HepG2 (cell line): ENCODE results near the gene UBL3. TPM values are rescaled to one million over a fixed set of nuclear protein-coding genes. Genes with fewer than 3 reads are reported as not detected.

Experiments used
- ATAC-seq: fragments of 200-7000 bp; cut with Tn5 transposase; 3 replicates; pipeline ENCODE4 v1.9.1; 2020; ENCODE audit warnings: mild to moderate bottlenecking, moderate library complexity
- BruUV-seq: library from RNA; stranded (reverse); fragments of 400-500 nt; replicated peaks from 2 replicates; lab custom pipeline; 2021; lab: Mats Ljungman, UMichigan
- CTCF ChIA-PET: fragments of 300-600 bp; formaldehyde crosslinking; extraction: SDS; loops from one replicate; lab custom pipeline; 2021; ENCODE audit warnings: low total read pairs, inconsistent platforms, low intra/inter-chr PET ratio; lab: Yijun Ruan, JAX
- POLR2A ChIA-PET: fragments of 350-600 bp; sonication (Branson Sonifier 250); formaldehyde crosslinking; loops from one replicate; lab custom pipeline; 2020; ENCODE audit warnings: antibody characterized with exemption, inconsistent platforms; lab: Yijun Ruan, JAX
- DNase-seq: peaks from one replicate; pipeline ENCODE4 v3.0.0-alpha.2; 2015; ENCODE audit warnings: low spot score
- FAIRE-seq: peaks from 3 replicates; lab custom pipeline; 2011; peaks lifted over from hg19 to GRCh38; lab: Jason Lieb, UNC
- H2AFZ ChIP-seq: one replicate; pipeline ENCODE4 v1.6.1; 2011; ENCODE audit warnings: low read length, inconsistent platforms
- H3K27ac ChIP-seq: fragments of 300-600 bp; 3 replicates; pipeline ENCODE4 v1.8.0; 2011; ENCODE audit warnings: mixed run types, mild to moderate bottlenecking, mixed read lengths, low read length, inconsistent platforms; ENCODE audit not compliant: insufficient read depth; ENCODE audit errors: extremely low read length
- H3K27me3 ChIP-seq, 2 experiments: fragments of 200-600 bp in 1 of 2; 2 replicates in 1 of 2; 3 replicates in 1 of 2; pipeline versions ENCODE4 v1.6.0 to v1.8.0; 2011; ENCODE audit warnings: low read length in 2 of 2, mild to moderate bottlenecking in 2 of 2, moderate library complexity in 2 of 2, inconsistent platforms in 1 of 2; ENCODE audit not compliant: insufficient read depth in 2 of 2, control insufficient read depth in 1 of 2
- H3K36me3 ChIP-seq, 2 experiments: fragments of 200-600 bp in 1 of 2; replicated peaks in 1 of 2; 2 replicates in 1 of 2; 3 replicates in 1 of 2; pipeline versions ENCODE4 v1.5.1 to v1.8.0; 2011; ENCODE audit warnings: low read length in 2 of 2, inconsistent platforms in 1 of 2; ENCODE audit not compliant: insufficient read depth in 2 of 2, control insufficient read depth in 1 of 2
- H3K4me1 ChIP-seq: 2 replicates; pipeline ENCODE4 v1.5.1; 2012; ENCODE audit warnings: low read length, inconsistent platforms; ENCODE audit not compliant: insufficient read depth
- H3K4me2 ChIP-seq: 2 replicates; pipeline ENCODE4 v1.6.0; 2011; ENCODE audit warnings: low read depth, low read length, inconsistent platforms
- H3K4me3 ChIP-seq, 3 experiments: fragments of 200-600 bp in 1 of 3; sonication (generic), shearing (Covaris generic) in 1 of 3; replicated peaks in 1 of 3; 2 replicates each; pipeline ENCODE4 v1.5.1; 2011 to 2016; ENCODE audit warnings: low read length in 3 of 3, inconsistent platforms in 2 of 3, low read depth in 2 of 3, mild to moderate bottlenecking in 2 of 3, control low read depth in 1 of 3, mixed read lengths in 1 of 3; ENCODE audit not compliant: insufficient read depth in 1 of 3
- H3K79me2 ChIP-seq: one replicate; pipeline ENCODE4 v1.6.1; 2011; ENCODE audit warnings: low read length, inconsistent platforms; ENCODE audit not compliant: insufficient read depth
- H3K9ac ChIP-seq: 2 replicates; pipeline ENCODE4 v1.6.0; 2011; ENCODE audit warnings: mild to moderate bottlenecking, low read depth, low read length, inconsistent platforms; ENCODE audit not compliant: insufficient read depth
- H3K9me3 ChIP-seq: 2 replicates; pipeline ENCODE4 v1.5.1; 2012; ENCODE audit warnings: mild to moderate bottlenecking, low read length
- H4K20me1 ChIP-seq: 2 replicates; pipeline ENCODE4 v1.6.0; 2011; ENCODE audit warnings: inconsistent platforms, mild to moderate bottlenecking, low read length, moderate library complexity; ENCODE audit not compliant: insufficient read depth
- CEBPB ChIP-seq: IDR thresholded peaks from 2 replicates; pipeline ENCODE4 v1.6.1; 2011; ENCODE audit warnings: low read depth, low read length, improper control_type of control experiment, borderline replicate concordance
- GABPA ChIP-seq, 2 experiments: IDR thresholded peaks; 2 replicates each; pipeline ENCODE4 v1.6.1; 2011 to 2016; ENCODE audit warnings: low read depth in 2 of 2, low read length in 1 of 2, missing biosample characterization in 1 of 2, missing genetic modification characterization in 1 of 2
- KMT2B ChIP-seq: IDR thresholded peaks from 2 replicates; pipeline ENCODE4 v1.6.1; 2016; ENCODE audit warnings: missing genetic modification reagents, missing compliant biosample characterization
- MIER3 ChIP-seq: IDR thresholded peaks from 2 replicates; pipeline ENCODE4 v1.6.1; 2016; ENCODE audit warnings: missing compliant biosample characterization, borderline replicate concordance
- NFE2 ChIP-seq: sonication (generic); formaldehyde crosslinking; IDR thresholded peaks from 2 replicates; pipeline ENCODE4 v1.4.0; 2020; ENCODE audit warnings: missing genetic modification reagents
- SNAPC2 ChIP-seq: sonication (generic); formaldehyde crosslinking; IDR thresholded peaks from 2 replicates; pipeline ENCODE4 v1.8.1; 2022; ENCODE audit warnings: mild to moderate bottlenecking, missing genetic modification reagents
- ZC3H4 ChIP-seq: sonication (generic); formaldehyde crosslinking; IDR thresholded peaks from 2 replicates; pipeline ENCODE4 v1.4.0; 2020; ENCODE audit warnings: missing genetic modification reagents, borderline replicate concordance
- ZFP41 ChIP-seq: sonication (generic); formaldehyde crosslinking; IDR thresholded peaks from 2 replicates; pipeline ENCODE4 v1.4.0; 2020; ENCODE audit warnings: mild to moderate bottlenecking, missing genetic modification reagents, borderline replicate concordance
- ZNF570 ChIP-seq: sonication (generic); formaldehyde crosslinking; IDR thresholded peaks from 2 replicates; pipeline ENCODE4 v1.4.0; 2020; ENCODE audit warnings: mild to moderate bottlenecking, missing genetic modification reagents, borderline replicate concordance
- ZSCAN29 ChIP-seq: sonication (generic); formaldehyde crosslinking; conservative IDR thresholded peaks from 2 replicates; pipeline ENCODE4 v1.4.0; 2020; ENCODE audit warnings: mild to moderate bottlenecking, missing genetic modification reagents
- WGBS: methylation state at CpG from one replicate; pipeline ENCODE4 v1.1.6; 2017; ENCODE audit warnings: low lambda C conversion rate; 5-methylcytosine and 5-hydroxymethylcytosine counted together
- in situ Hi-C: cut with HindIII; loops from 2 replicates; pipeline ENCODE4 v1.10.0; 2017; ENCODE audit warnings: low pct_unique_long_range_greater_than_20kb; ENCODE audit not compliant: extremely low pct_ligation_motif_present
- intact Hi-C: fragments of 100-400 bp; cut with micrococcal nuclease; formaldehyde crosslinking; loops from one replicate; pipeline ENCODE4 v1.10.0; 2022; ENCODE audit not compliant: unreplicated experiment
- polyA plus RNA-seq, 8 experiments: library from polyadenylated mRNA; depleted of rRNA in 3 of 8; stranded (reverse) in 7 of 8; unstranded in 1 of 8; fragments of >200 nt; fragmentation: Illumina TruSeq in 4 of 8; extraction: Trizol in 4 of 8; gene quantifications; 2 replicates each; pipeline versions ENCODE4 v1.2.1 to v1.2.3, GENCODE V29; 2011 to 2016; ENCODE audit warnings: low read depth in 4 of 8, missing spikeins in 1 of 8, mixed read lengths in 1 of 8; ENCODE audit not compliant: insufficient read depth in 1 of 8
- total RNA-seq, 5 experiments: library from RNA; depleted of rRNA; stranded (reverse); fragments of >200 nt; fragmentation: Illumina TruSeq; extraction: Trizol; gene quantifications; 2 replicates each; pipeline ENCODE4 v1.2.3, GENCODE V29; 2016; ENCODE audit warnings: low read depth in 1 of 5
- TF ChIP-seq, protein P1 (sequence below): sonication (generic); formaldehyde crosslinking; IDR thresholded peaks from 2 replicates; pipeline ENCODE4 v1.5.0; 2020; ENCODE audit warnings: missing genetic modification reagents
- TF ChIP-seq, protein P2 (sequence below): sonication (generic); formaldehyde crosslinking; IDR thresholded peaks from 2 replicates; pipeline ENCODE4 v1.8.0; 2022; ENCODE audit warnings: missing genetic modification reagents, mild to moderate bottlenecking, moderate library complexity, borderline replicate concordance
- TF ChIP-seq, protein P3 (sequence below): IDR thresholded peaks from 2 replicates; pipeline ENCODE4 v1.6.1; 2016; ENCODE audit warnings: missing genetic modification reagents, missing compliant biosample characterization

UBL3 gene
- total and polyA plus RNA-seq, 2 of the 13 experiments (the other 11 are each of a cell fraction or from before 2014, with no cell fraction given), result 7.4 to 9.6 TPM

DNA sequence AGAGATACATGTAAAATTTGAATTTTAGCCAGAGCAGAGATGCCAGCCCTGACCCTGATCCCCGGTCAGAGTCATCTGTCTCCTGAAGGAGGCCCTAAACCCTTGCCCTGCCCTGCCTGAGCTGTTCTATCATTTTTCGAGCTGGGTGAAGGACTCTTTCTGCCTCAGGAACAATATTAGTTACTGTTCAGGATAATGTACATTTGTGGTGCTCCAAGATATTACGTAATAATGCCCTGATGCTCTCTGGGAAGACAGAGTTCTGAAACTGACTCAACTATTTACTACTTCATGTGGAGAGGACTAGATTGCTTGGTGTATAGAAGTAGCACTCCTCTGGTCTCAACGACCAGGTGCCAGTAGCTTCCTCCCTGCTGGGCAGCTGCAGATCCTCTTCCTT, 37.9 kb upstream of the UBL3 start:
- intact Hi-C loops, result no loop called here
- no peaks in the 10 kb centered on the region for H3K36me3 ChIP-seq
- peak; percentile 73 for TF ChIP-seq CEBPB
- TF ChIP-seq, protein P1, sequence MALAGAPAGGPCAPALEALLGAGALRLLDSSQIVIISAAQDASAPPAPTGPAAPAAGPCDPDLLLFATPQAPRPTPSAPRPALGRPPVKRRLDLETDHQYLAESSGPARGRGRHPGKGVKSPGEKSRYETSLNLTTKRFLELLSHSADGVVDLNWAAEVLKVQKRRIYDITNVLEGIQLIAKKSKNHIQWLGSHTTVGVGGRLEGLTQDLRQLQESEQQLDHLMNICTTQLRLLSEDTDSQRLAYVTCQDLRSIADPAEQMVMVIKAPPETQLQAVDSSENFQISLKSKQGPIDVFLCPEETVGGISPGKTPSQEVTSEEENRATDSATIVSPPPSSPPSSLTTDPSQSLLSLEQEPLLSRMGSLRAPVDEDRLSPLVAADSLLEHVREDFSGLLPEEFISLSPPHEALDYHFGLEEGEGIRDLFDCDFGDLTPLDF (CRISPR knock-in tag), result no peak
- in situ Hi-C loops, result no loop called here
- no TSS peak for BruUV-seq
- no peak overlapping the region for H3K27ac ChIP-seq
- no peak overlapping the region for H3K4me3 ChIP-seq
- no peak for DNase-seq
- H3K9me3 ChIP-seq, result no peaks in the 10 kb centered on the region
- no peak for ATAC-seq
- peaks cover 9% of the 10 kb centered on the region for H3K4me1 ChIP-seq
- H2AFZ ChIP-seq, result no peak overlapping the region
- no peak overlapping the region for H3K4me2 ChIP-seq
- H3K9ac ChIP-seq, result no peak overlapping the region
- no peak for FAIRE-seq
- no peaks in the 10 kb centered on the region for H3K79me2 ChIP-seq
- 14% methylated on average over 4 of the region's 4 CpGs for WGBS
- peaks cover 0 to 7% of the 10 kb centered on the region in 2 experiments; a peak in 1 of 5 replicates for H3K27me3 ChIP-seq
- POLR2A ChIA-PET, result no interaction called here
- CTCF ChIA-PET, result no interaction called here
- H4K20me1 ChIP-seq, result no peaks in the 10 kb centered on the region

DNA sequence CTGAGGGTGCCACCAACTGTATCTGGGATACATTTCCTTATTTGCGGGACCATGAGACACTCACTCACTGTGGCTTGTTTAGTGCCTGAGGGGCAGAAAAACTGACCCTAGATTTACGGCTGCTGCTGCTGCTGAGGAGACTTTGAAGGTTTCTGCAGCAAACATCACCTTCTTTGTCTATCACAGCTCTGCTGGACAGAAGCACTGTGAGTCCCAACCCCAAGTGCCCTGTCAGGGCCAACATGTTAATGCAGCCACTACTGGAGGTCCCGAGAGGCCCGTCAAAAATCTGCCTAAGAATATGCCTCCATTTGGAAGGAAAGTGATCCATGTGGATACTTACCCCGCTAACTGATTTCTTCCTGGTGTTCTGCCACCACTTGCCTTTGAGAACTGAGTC, 37.3 kb upstream of the UBL3 start:
- ATAC-seq, result no peak
- POLR2A ChIA-PET, result no interaction called here
- CTCF ChIA-PET, result no interaction called here
- no peak for TF ChIP-seq MIER3 (CRISPR knock-in tag)
- TF ChIP-seq, protein P2, sequence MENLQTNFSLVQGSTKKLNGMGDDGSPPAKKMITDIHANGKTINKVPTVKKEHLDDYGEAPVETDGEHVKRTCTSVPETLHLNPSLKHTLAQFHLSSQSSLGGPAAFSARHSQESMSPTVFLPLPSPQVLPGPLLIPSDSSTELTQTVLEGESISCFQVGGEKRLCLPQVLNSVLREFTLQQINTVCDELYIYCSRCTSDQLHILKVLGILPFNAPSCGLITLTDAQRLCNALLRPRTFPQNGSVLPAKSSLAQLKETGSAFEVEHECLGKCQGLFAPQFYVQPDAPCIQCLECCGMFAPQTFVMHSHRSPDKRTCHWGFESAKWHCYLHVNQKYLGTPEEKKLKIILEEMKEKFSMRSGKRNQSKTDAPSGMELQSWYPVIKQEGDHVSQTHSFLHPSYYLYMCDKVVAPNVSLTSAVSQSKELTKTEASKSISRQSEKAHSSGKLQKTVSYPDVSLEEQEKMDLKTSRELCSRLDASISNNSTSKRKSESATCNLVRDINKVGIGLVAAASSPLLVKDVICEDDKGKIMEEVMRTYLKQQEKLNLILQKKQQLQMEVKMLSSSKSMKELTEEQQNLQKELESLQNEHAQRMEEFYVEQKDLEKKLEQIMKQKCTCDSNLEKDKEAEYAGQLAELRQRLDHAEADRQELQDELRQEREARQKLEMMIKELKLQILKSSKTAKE (CRISPR knock-in tag), result no peak
- no peak for TF ChIP-seq SNAPC2 (CRISPR knock-in tag)
- TF ChIP-seq, protein P3, sequence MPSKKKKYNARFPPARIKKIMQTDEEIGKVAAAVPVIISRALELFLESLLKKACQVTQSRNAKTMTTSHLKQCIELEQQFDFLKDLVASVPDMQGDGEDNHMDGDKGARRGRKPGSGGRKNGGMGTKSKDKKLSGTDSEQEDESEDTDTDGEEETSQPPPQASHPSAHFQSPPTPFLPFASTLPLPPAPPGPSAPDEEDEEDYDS (CRISPR knock-in tag), result no peak
- no peak for TF ChIP-seq ZFP41
- TF ChIP-seq ZNF570 (CRISPR knock-in tag), result no peak
- TF ChIP-seq NFE2, result no peak
- TF ChIP-seq KMT2B, result no peak
- no peak for TF ChIP-seq ZC3H4 (CRISPR knock-in tag)
- TF ChIP-seq ZSCAN29 (CRISPR knock-in tag), result no peak
- no peak for TF ChIP-seq GABPA (IDR thresholded peaks at IDR 0.05; ENCODE audit: low read depth, low read length)
- no peak for TF ChIP-seq GABPA (CRISPR knock-in tag; IDR thresholded peaks at IDR 0.05; ENCODE audit: low read depth)

More for the DNA sequence above, 37.3 kb upstream of the UBL3 start:
- Histone ChIP-seq H2AFZ (no peak overlapping the region), H3K79me2 (no peaks in the 10 kb centered on the region), H3K9ac (no peak overlapping the region), H3K27me3 (peaks cover 0 to 7% of the 10 kb centered on the region in 2 experiments; a peak in 1 of 5 replicates), H3K36me3 (no peaks in the 10 kb centered on the region), H3K4me2 (0 out of 2 replicates have a peak overlapping the region, but pooled peaks have one; percentile 37), H3K9me3 (no peaks in the 10 kb centered on the region), H3K27ac (no peak overlapping the region), H3K4me3 (no peak overlapping the region), H3K4me1 (peaks cover 9% of the 10 kb centered on the region), H4K20me1 (no peaks in the 10 kb centered on the region)
- in situ Hi-C loops, result no loop called here
- 33% methylated on average over 5 of the region's 5 CpGs for WGBS
- DNase-seq (no peak), FAIRE-seq (no peak)
- no TSS peak for BruUV-seq
- intact Hi-C loops, result no loop called here
